ENCODE results near the gene C18orf54. TPM values are rescaled to one million over a fixed set of nuclear protein-coding genes. Genes with fewer than 3 reads are reported as not detected.

The C18orf54 gene
- total and polyA plus RNA-seq, 2 of the 4 experiments (the other 2 are of a cell fraction): 2.2 to 3.0 TPM

DNA sequence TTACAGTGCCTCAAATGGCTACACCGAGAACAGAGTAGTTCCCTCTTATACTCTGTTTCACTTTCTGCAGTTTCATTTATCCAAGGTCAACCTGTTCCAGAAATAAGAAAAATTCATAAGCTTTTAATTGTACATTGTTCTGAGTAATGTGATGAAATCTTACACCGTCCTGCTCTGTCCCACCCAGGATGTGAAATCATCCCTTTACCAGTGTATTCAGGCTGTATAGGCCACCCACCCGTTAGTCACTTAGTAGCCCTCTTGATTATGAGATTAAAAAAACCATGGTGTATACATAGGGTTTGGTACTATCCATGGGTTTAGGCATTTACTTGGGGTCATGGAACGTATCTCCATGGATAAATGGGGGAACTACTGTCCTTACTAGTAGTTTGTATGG is 29.9 kb upstream of the C18orf54 start:
- H3K27me3 ChIP-seq (ENCODE audit: control insufficient read depth, insufficient read depth, low read length): no peaks in the 10 kb centered on the region
- H2AK5ac ChIP-seq (ENCODE audit: low read depth, low read length): no peak overlapping the region
- no peak overlapping the region for H2AFZ ChIP-seq (replicated peaks; ENCODE audit: low read length, poor library complexity)
- dilution Hi-C loops (cut with HindIII; ENCODE audit: low sequenced_read_pairs, unreplicated experiment): no loop called here
- H3K36me3 ChIP-seq (ENCODE audit: control insufficient read depth, insufficient read depth, low read length): no peaks in the 10 kb centered on the region
- no peak overlapping the region for H3K4ac ChIP-seq (ENCODE audit: low read depth, low read length)
- H3K27ac ChIP-seq (ENCODE audit: insufficient read depth, low read length): no peak overlapping the region
- BruUV-seq (replicated peaks): no TSS peak
- no peak overlapping the region for H3K4me3 ChIP-seq (ENCODE audit: insufficient read depth, low read depth, low read length)
- no peak overlapping the region for H3K18ac ChIP-seq (ENCODE audit: low read depth, low read length)
- TF ChIP-seq FOS (IDR thresholded peaks at IDR 0.05; ENCODE audit: low read depth, low read length) (no peak), MAZ (IDR thresholded peaks at IDR 0.05; ENCODE audit: borderline replicate concordance, low read depth, low read length) (no peak), RAD21 (IDR thresholded peaks at IDR 0.05; ENCODE audit: low read length) (no peak), POLR2A (IDR thresholded peaks at IDR 0.05; ENCODE audit: low read depth, low read length) (no peak), CHD1 (IDR thresholded peaks at IDR 0.05; ENCODE audit: low read depth, low read length) (no peak), CTCF (conservative IDR thresholded peaks at IDR 0.05; ENCODE audit: low read depth, low read length) (no peak), MXI1 (IDR thresholded peaks at IDR 0.05; ENCODE audit: borderline replicate concordance, low read depth, low read length) (no peak), RCOR1 (IDR thresholded peaks at IDR 0.05; ENCODE audit: insufficient replicate concordance, low read length) (no peak), BHLHE40 (IDR thresholded peaks at IDR 0.05; ENCODE audit: low read depth, low read length) (no peak), NFE2L2 (IDR thresholded peaks at IDR 0.05; ENCODE audit: low read depth, low read length) (no peak), MAFK (IDR thresholded peaks at IDR 0.05; ENCODE audit: low read depth, low read length) (no peak)
- TF ChIP-seq, protein P1, sequence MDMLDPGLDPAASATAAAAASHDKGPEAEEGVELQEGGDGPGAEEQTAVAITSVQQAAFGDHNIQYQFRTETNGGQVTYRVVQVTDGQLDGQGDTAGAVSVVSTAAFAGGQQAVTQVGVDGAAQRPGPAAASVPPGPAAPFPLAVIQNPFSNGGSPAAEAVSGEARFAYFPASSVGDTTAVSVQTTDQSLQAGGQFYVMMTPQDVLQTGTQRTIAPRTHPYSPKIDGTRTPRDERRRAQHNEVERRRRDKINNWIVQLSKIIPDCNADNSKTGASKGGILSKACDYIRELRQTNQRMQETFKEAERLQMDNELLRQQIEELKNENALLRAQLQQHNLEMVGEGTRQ (IDR thresholded peaks at IDR 0.05; ENCODE audit: low read depth, low read length): no peak
- ATAC-seq (ENCODE audit: low read depth): no peak
- ChIA-PET POLR2A (ENCODE audit: unreplicated experiment) (no interaction called here), CTCF (interaction anchor here (1.0 kb wide), 1 partner anchor 30 kb away, joined by 3 read pairs; the partner anchor contains the start of genes C18orf54 and STARD6)
- intact Hi-C loops (cut with micrococcal nuclease): no loop called here
- H3K9me3 ChIP-seq (ENCODE audit: control insufficient read depth, insufficient read depth, low read length): no peaks in the 10 kb centered on the region
- no peaks in the 10 kb centered on the region for H3K79me1 ChIP-seq (ENCODE audit: low read depth in 1 of 2, low read length in 2 of 2)
- no peak overlapping the region for H3K9ac ChIP-seq (ENCODE audit: low read depth, low read length)
- H4K8ac ChIP-seq (ENCODE audit: low read depth in 2 of 2, low read length in 2 of 2): no peak overlapping the region
- no peak overlapping the region for H4K91ac ChIP-seq (ENCODE audit: insufficient read depth, low read depth, low read length)
- no peak overlapping the region for H3K56ac ChIP-seq (ENCODE audit: extremely low read depth, insufficient read depth, low read length)
- WGBS, 2 experiments (ENCODE audit: extremely low coverage in 2 of 2, insufficient read length in 1 of 2): no CpG with 5 or more reads among the region's 4 CpGs
- no peak overlapping the region for H2BK120ac ChIP-seq (ENCODE audit: low read depth, low read length)
- DNase-seq: no peak
- H2BK5ac ChIP-seq (ENCODE audit: low read depth, low read length, poor library complexity, severe bottlenecking): no peak overlapping the region
- H3K9me1 ChIP-seq (ENCODE audit: insufficient read depth, low read length): no peaks in the 10 kb centered on the region
- no peak overlapping the region for H4K5ac ChIP-seq (ENCODE audit: low read depth, low read length)
- H2BK15ac ChIP-seq (ENCODE audit: low read depth, low read length): no peak overlapping the region
- no peak overlapping the region for H3K14ac ChIP-seq (replicated peaks; ENCODE audit: low read depth, low read length)
- H2AK9ac ChIP-seq (replicated peaks; ENCODE audit: low read depth, low read length, poor library complexity): no peak overlapping the region
- no peak overlapping the region for H3K4me2 ChIP-seq (ENCODE audit: low read depth, low read length)
- in situ Hi-C loops (cut with MboI; ENCODE audit: low sequenced_read_pairs): no loop called here
- H3K4me1 ChIP-seq (ENCODE audit: control insufficient read depth, insufficient read depth, low read length): no peaks in the 10 kb centered on the region
- no peaks in the 10 kb centered on the region for H4K20me1 ChIP-seq (ENCODE audit: insufficient read depth, low read length)
- no peak overlapping the region for H2BK20ac ChIP-seq (ENCODE audit: low read depth, low read length)
- H3K23ac ChIP-seq (ENCODE audit: low read depth, low read length): no peak overlapping the region
